H1 (cell line): Measurements from ENCODE around the gene MAP4K5.

ENCODE experiments used
- CHD2 ChIP-seq: IDR thresholded peaks from 2 replicates; pipeline ENCODE4 v1.6.1; 2012; ENCODE audit warnings: low read length, improper control_type of control experiment
- EP300 ChIP-seq, 2 experiments: IDR thresholded peaks; 1 replicate in 1 of 2; 2 replicates in 1 of 2; pipeline ENCODE4 v1.6.1; 2011 to 2012; ENCODE audit warnings: low read depth in 2 of 2, low read length in 2 of 2, mild to moderate bottlenecking in 2 of 2, borderline replicate concordance in 1 of 2, inconsistent platforms in 1 of 2, moderate library complexity in 1 of 2
- EZH2 ChIP-seq: fragments of 200-600 bp; sonication (generic); IDR thresholded peaks from 2 replicates; pipeline ENCODE4 v1.7.1; 2012; ENCODE audit warnings: low read depth, mild to moderate bottlenecking, moderate library complexity, low read length, inconsistent platforms; ENCODE audit not compliant: severe bottlenecking
- GABPA ChIP-seq: IDR thresholded peaks from 2 replicates; pipeline ENCODE4 v1.6.1; 2011; ENCODE audit warnings: mild to moderate bottlenecking, low read length, moderate library complexity, borderline replicate concordance; ENCODE audit not compliant: insufficient read depth
- JUND ChIP-seq: IDR thresholded peaks from 2 replicates; pipeline ENCODE4 v1.6.1; 2011; ENCODE audit warnings: mild to moderate bottlenecking, improper control_type of control experiment, low read length
- POLR2A ChIP-seq, 2 experiments: IDR thresholded peaks; 1 replicate in 1 of 2; 2 replicates in 1 of 2; pipeline ENCODE4 v1.6.1; 2011; ENCODE audit warnings: low read depth in 2 of 2, low read length in 2 of 2, mild to moderate bottlenecking in 2 of 2; ENCODE audit errors: control extremely low read depth in 1 of 2
- POLR2AphosphoS5 ChIP-seq: IDR thresholded peaks from 2 replicates; pipeline ENCODE4 v1.6.1; 2011; ENCODE audit warnings: low read depth, low read length
- SP1 ChIP-seq: IDR thresholded peaks from 2 replicates; pipeline ENCODE4 v1.6.1; 2011; ENCODE audit warnings: low read depth, low read length
- SRF ChIP-seq: IDR thresholded peaks from 2 replicates; pipeline ENCODE4 v1.6.1; 2011; ENCODE audit warnings: mild to moderate bottlenecking, low read depth, low read length, moderate library complexity
- YY1 ChIP-seq: IDR thresholded peaks from 2 replicates; pipeline ENCODE4 v1.6.1; 2011; ENCODE audit warnings: low read depth, mild to moderate bottlenecking, low read length
- TF ChIP-seq, protein P1 (sequence below), 3 experiments: IDR thresholded peaks; 1 replicate in 2 of 3; 2 replicates in 1 of 3; pipeline versions ENCODE4 v1.5.1 to v1.6.1; 2011; ENCODE audit warnings: low read length in 3 of 3, mild to moderate bottlenecking in 3 of 3, inconsistent platforms in 2 of 3, low read depth in 1 of 3, moderate library complexity in 1 of 3; ENCODE audit not compliant: insufficient read depth in 1 of 3; ENCODE audit errors: control extremely low read depth in 1 of 3

GRCh38 chr14:50423529-50423928 is 108.8 kb downstream of the MAP4K5 start:
- TF ChIP-seq POLR2AphosphoS5 (no peak), SP1 (no peak), POLR2A (IDR thresholded peaks at IDR 0.05; ENCODE audit: control extremely low read depth in 1 of 2, low read depth in 2 of 2, low read length in 2 of 2) (no peak), EP300 (IDR thresholded peaks at IDR 0.05; ENCODE audit: borderline replicate concordance in 1 of 2, low read depth in 2 of 2, low read length in 2 of 2) (no peak), CHD2 (no peak), JUND (no peak), SRF (no peak), YY1 (no peak), GABPA (no peak), EZH2 (no peak)
- TF ChIP-seq, protein P1, sequence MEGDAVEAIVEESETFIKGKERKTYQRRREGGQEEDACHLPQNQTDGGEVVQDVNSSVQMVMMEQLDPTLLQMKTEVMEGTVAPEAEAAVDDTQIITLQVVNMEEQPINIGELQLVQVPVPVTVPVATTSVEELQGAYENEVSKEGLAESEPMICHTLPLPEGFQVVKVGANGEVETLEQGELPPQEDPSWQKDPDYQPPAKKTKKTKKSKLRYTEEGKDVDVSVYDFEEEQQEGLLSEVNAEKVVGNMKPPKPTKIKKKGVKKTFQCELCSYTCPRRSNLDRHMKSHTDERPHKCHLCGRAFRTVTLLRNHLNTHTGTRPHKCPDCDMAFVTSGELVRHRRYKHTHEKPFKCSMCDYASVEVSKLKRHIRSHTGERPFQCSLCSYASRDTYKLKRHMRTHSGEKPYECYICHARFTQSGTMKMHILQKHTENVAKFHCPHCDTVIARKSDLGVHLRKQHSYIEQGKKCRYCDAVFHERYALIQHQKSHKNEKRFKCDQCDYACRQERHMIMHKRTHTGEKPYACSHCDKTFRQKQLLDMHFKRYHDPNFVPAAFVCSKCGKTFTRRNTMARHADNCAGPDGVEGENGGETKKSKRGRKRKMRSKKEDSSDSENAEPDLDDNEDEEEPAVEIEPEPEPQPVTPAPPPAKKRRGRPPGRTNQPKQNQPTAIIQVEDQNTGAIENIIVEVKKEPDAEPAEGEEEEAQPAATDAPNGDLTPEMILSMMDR (IDR thresholded peaks at IDR 0.05; ENCODE audit: control extremely low read depth in 1 of 3, insufficient read depth in 1 of 3, low read depth in 1 of 3, low read length in 3 of 3): no peak
